ENCODE results near the gene MGMT.

DNA sequence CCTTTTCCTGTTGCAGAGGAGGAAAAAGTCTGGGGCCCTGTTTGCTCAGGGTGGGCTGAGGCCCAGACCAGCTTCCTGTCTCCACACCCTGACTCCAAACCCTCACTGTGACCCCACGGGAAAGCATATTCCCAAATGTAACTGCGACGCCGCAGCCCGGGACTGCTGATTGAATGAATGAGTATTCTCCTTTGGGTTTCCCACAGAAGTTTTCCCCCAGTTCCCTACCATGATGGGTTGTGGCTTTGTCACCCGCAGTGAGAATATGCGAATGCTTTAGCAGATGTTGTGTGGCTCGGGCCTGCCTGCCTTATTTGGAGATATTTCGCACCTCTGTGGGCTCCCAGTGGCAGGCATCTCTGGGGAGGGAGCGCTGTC lies 50.6 kb downstream of the MGMT start:
- TF ChIP-seq POLR2A (IDR thresholded peaks at IDR 0.05), result no peak
- TF ChIP-seq, protein P1, sequence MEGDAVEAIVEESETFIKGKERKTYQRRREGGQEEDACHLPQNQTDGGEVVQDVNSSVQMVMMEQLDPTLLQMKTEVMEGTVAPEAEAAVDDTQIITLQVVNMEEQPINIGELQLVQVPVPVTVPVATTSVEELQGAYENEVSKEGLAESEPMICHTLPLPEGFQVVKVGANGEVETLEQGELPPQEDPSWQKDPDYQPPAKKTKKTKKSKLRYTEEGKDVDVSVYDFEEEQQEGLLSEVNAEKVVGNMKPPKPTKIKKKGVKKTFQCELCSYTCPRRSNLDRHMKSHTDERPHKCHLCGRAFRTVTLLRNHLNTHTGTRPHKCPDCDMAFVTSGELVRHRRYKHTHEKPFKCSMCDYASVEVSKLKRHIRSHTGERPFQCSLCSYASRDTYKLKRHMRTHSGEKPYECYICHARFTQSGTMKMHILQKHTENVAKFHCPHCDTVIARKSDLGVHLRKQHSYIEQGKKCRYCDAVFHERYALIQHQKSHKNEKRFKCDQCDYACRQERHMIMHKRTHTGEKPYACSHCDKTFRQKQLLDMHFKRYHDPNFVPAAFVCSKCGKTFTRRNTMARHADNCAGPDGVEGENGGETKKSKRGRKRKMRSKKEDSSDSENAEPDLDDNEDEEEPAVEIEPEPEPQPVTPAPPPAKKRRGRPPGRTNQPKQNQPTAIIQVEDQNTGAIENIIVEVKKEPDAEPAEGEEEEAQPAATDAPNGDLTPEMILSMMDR (IDR thresholded peaks at IDR 0.05), result no peak

Measured in ovary (tissue), 3 donors.